ENCODE results near the gene GPR180. TPM values are rescaled to one million over a fixed set of nuclear protein-coding genes. Genes with fewer than 3 reads are reported as not detected.
A peak's percentile ranks its signal among the peaks of the same experiment; 100 is the strongest.

The GPR180 gene
- total RNA-seq, 4 donors from 2014 or later, result 3.6 to 24.9 (median 7.7) TPM

GRCh38 chr13:94612050-94612449 is 10.4 kb downstream of the GPR180 start:
- Histone ChIP-seq H3K4me3 (no peak overlapping the region), H3K9me3 (no peaks in the 10 kb centered on the region), H3K27me3 (no peaks in the 10 kb centered on the region), H3K36me3 (no peaks in the 10 kb centered on the region), H3K4me1 (no peaks in the 10 kb centered on the region), H3K27ac (no peak overlapping the region)
- TF ChIP-seq POLR2A (IDR thresholded peaks at IDR 0.05) (no peak), CTCF (IDR thresholded peaks at IDR 0.05) (no peak)
- no peak for DNase-seq
- intact Hi-C loops (cut with DNase I; ENCODE audit: low total_unique reads), result no loop called here

- H3K36me3 ChIP-seq, result no peaks in the 10 kb centered on the region
- H3K9me3 ChIP-seq, result no peaks in the 10 kb centered on the region
- no peak overlapping the region for H3K27ac ChIP-seq
- H3K27me3 ChIP-seq, result no peaks in the 10 kb centered on the region
- intact Hi-C loops (cut with DNase I; ENCODE audit: low total_unique reads), result no loop called here
- no peak overlapping the region for H3K4me3 ChIP-seq
- TF ChIP-seq POLR2A (IDR thresholded peaks at IDR 0.05) (no peak), CTCF (IDR thresholded peaks at IDR 0.05) (no peak)
- no peak for DNase-seq
- H3K4me1 ChIP-seq, result no peaks in the 10 kb centered on the region
Observed at GRCh38 chr13:94613051-94613450, 11.4 kb downstream of the GPR180 start.

- Histone ChIP-seq H3K36me3 (no peaks in the 10 kb centered on the region), H3K9me3 (no peaks in the 10 kb centered on the region), H3K4me3 (no peak overlapping the region), H3K4me1 (no peaks in the 10 kb centered on the region), H3K27ac (no peak overlapping the region), H3K27me3 (no peaks in the 10 kb centered on the region)
- intact Hi-C loops (cut with DNase I; ENCODE audit: low total_unique reads), result no loop called here
- DNase-seq, result no peak
- no peak for TF ChIP-seq POLR2A (IDR thresholded peaks at IDR 0.05)
- TF ChIP-seq CTCF (IDR thresholded peaks at IDR 0.05), result peak; percentile 53 to 67 (median 62)
Observed at GRCh38 chr13:94617389-94618000, 15.8 kb downstream of the GPR180 start.

- intact Hi-C loops (cut with DNase I; ENCODE audit: low total_unique reads), result loop anchor here (10.0 kb wide), 1 partner anchor 186 kb away; no protein-coding TSS in a partner anchor
- no peak for DNase-seq
- TF ChIP-seq CTCF (IDR thresholded peaks at IDR 0.05) (peak in 1 of 4 experiments; percentile 13), POLR2A (IDR thresholded peaks at IDR 0.05) (no peak)
- H3K27me3 ChIP-seq, result no peaks in the 10 kb centered on the region
- no peaks in the 10 kb centered on the region for H3K36me3 ChIP-seq
- H3K4me1 ChIP-seq, result no peaks in the 10 kb centered on the region
- H3K9me3 ChIP-seq, result no peaks in the 10 kb centered on the region
- no peak overlapping the region for H3K4me3 ChIP-seq
- no peak overlapping the region for H3K27ac ChIP-seq
Observed at GRCh38 chr13:94620286-94620896, 18.7 kb downstream of the GPR180 start.

GRCh38 chr13:94622344-94622743 is 20.7 kb downstream of the GPR180 start:
- H3K36me3 ChIP-seq, result no peaks in the 10 kb centered on the region
- no peaks in the 10 kb centered on the region for H3K27me3 ChIP-seq
- DNase-seq, result no peak
- no peak overlapping the region for H3K4me3 ChIP-seq
- H3K27ac ChIP-seq, result no peak overlapping the region
- intact Hi-C loops (cut with DNase I; ENCODE audit: low total_unique reads), result loop anchor here (10.0 kb wide), 1 partner anchor 188 kb away; no protein-coding TSS in a partner anchor
- TF ChIP-seq POLR2A (IDR thresholded peaks at IDR 0.05) (no peak), CTCF (IDR thresholded peaks at IDR 0.05) (no peak)
- no peaks in the 10 kb centered on the region for H3K4me1 ChIP-seq
- H3K9me3 ChIP-seq, result no peaks in the 10 kb centered on the region

All from uterus (tissue), 4 donors.